Neural progenitor cell (in vitro differentiated cells): ENCODE data around the gene ODAD4. TPM values are rescaled to one million over a fixed set of nuclear protein-coding genes. Genes with fewer than 3 reads are reported as not detected.

ENCODE experiments used
- DNase-seq: peaks from one replicate; pipeline ENCODE4 v3.0.0-alpha.2; 2016; ENCODE audit warnings: low spot score
- H2AFZ ChIP-seq: fragments of 200-600 bp; sonication (generic); replicated peaks from 2 replicates; pipeline ENCODE4 v1.6.1; 2016; ENCODE audit warnings: antibody characterized with exemption
- H3F3A ChIP-seq: fragments of 200-600 bp; sonication (generic); 2 replicates; pipeline ENCODE4 v1.6.1; 2016; ENCODE audit warnings: antibody characterized with exemption, low read depth
- H3K27ac ChIP-seq: fragments of 200-600 bp; sonication (generic); 2 replicates; pipeline ENCODE4 v1.5.1; 2016; ENCODE audit warnings: mild to moderate bottlenecking
- H3K27me3 ChIP-seq: fragments of 200-600 bp; sonication (generic); 2 replicates; pipeline ENCODE4 v1.6.1; 2016; ENCODE audit warnings: mild to moderate bottlenecking, moderate library complexity
- H3K36me3 ChIP-seq: fragments of 200-600 bp; sonication (generic); 2 replicates; pipeline ENCODE4 v1.5.1; 2016
- H3K4me1 ChIP-seq: fragments of 200-600 bp; sonication (generic); 2 replicates; pipeline ENCODE4 v1.6.1; 2016; ENCODE audit warnings: mixed run types
- H3K4me2 ChIP-seq: fragments of 200-600 bp; sonication (generic); 2 replicates; pipeline ENCODE4 v1.6.1; 2016
- H3K4me3 ChIP-seq: fragments of 200-600 bp; sonication (generic); 2 replicates; pipeline ENCODE4 v1.5.1; 2016
- H3K79me2 ChIP-seq: fragments of 200-600 bp; sonication (generic); 2 replicates; pipeline ENCODE4 v1.6.1; 2016; ENCODE audit warnings: low read depth
- H3K9ac ChIP-seq: fragments of 200-600 bp; sonication (generic); 2 replicates; pipeline ENCODE4 v1.6.1; 2016
- H3K9me3 ChIP-seq: fragments of 200-600 bp; sonication (generic); 2 replicates; pipeline ENCODE4 v1.5.1; 2016; ENCODE audit warnings: low read depth
- H4K20me1 ChIP-seq: fragments of 200-600 bp; sonication (generic); 2 replicates; pipeline ENCODE4 v1.6.1; 2016; ENCODE audit warnings: low read depth
- H3K27ac Mint-ChIP-seq: 3 replicates; pipeline ENCODE4 v1.8.0; 2021; ENCODE audit warnings: mixed read lengths
- H3K27me3 Mint-ChIP-seq: 2 replicates; pipeline ENCODE4 v1.8.0; 2022; ENCODE audit warnings: low read depth, mild to moderate bottlenecking, inconsistent platforms, moderate library complexity, mixed read lengths; ENCODE audit not compliant: insufficient read depth
- H3K36me3 Mint-ChIP-seq: 3 replicates; pipeline ENCODE4 v1.8.0; 2021; ENCODE audit warnings: mixed read lengths
- H3K4me1 Mint-ChIP-seq: 3 replicates; pipeline ENCODE4 v1.8.0; 2021; ENCODE audit warnings: mixed read lengths
- H3K4me3 Mint-ChIP-seq: 3 replicates; pipeline ENCODE4 v1.8.0; 2021; ENCODE audit warnings: mild to moderate bottlenecking, moderate library complexity, mixed read lengths
- H3K9me3 Mint-ChIP-seq: 3 replicates; pipeline ENCODE4 v1.8.0; 2020; ENCODE audit warnings: mixed read lengths
- EZH2 ChIP-seq: fragments of 200-600 bp; sonication (generic); IDR thresholded peaks from 2 replicates; pipeline ENCODE4 v1.6.1; 2017; ENCODE audit warnings: antibody characterized with exemption, mild to moderate bottlenecking, moderate library complexity
- EZH2phosphoT487 ChIP-seq: fragments of 200-600 bp; sonication (generic); IDR thresholded peaks from 2 replicates; pipeline ENCODE4 v1.6.1; 2017; ENCODE audit warnings: antibody characterized with exemption
- total RNA-seq: library from RNA; depleted of rRNA; stranded (reverse); fragments of >200 nt; gene quantifications from 2 replicates; pipeline ENCODE4 v1.2.3, GENCODE V29; 2015; ENCODE audit warnings: low replicate concordance
- TF ChIP-seq, protein P1 (sequence below): fragments of 200-600 bp; sonication (generic); IDR thresholded peaks from 2 replicates; pipeline ENCODE4 v1.5.1; 2017; ENCODE audit warnings: antibody characterized with exemption, mild to moderate bottlenecking

Gene ODAD4
- total RNA-seq, 1 donor from 2014 or later, result 4.1 TPM

DNA sequence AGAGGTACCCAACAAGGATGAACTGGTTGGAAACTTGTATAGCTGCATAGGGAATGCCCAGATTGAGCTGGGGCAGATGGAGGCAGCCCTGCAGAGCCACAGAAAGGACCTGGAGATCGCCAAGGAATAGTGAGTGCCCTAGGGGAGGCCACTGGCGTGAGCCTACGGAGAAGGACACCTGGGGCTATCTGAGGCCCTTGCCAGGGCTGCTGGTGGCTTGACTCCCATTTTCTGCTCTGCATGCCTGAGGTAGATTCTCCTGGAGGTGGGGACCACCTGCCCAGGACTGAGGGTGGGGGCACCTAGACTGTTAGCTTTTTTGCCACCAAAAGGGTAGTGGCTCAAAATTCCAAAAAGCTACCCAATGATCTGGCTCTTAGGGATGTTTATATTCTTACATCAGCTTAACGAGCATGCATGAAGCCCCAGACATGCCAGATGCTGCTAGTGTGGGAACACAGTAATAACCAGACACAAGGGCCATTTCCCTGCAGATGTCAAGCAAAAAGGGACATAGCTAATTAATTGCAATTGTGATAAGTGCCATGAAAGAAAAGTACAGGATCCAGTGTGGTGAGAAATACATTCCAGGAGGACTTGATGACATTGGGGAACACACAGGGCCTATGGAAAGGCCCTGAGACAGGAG, 8.8 kb downstream of the ODAD4 start:
- no peaks in the 10 kb centered on the region for H3K4me1 ChIP-seq
- Mint-ChIP-seq H3K9me3 (no peaks in the 10 kb centered on the region), H3K4me1 (peaks cover 8% of the 10 kb centered on the region), H3K27ac (no peak overlapping the region), H3K36me3 (peaks cover 8% of the 10 kb centered on the region), H3K4me3 (no peak overlapping the region), H3K27me3 (no peaks in the 10 kb centered on the region)
- no peaks in the 10 kb centered on the region for H3K9me3 ChIP-seq
- no peaks in the 10 kb centered on the region for H4K20me1 ChIP-seq
- no peaks in the 10 kb centered on the region for H3K27me3 ChIP-seq
- H3K79me2 ChIP-seq, result no peaks in the 10 kb centered on the region
- no peak overlapping the region for H3K9ac ChIP-seq
- no peaks in the 10 kb centered on the region for H3F3A ChIP-seq
- TF ChIP-seq EZH2phosphoT487 (no peak), EZH2 (no peak)
- TF ChIP-seq, protein P1, sequence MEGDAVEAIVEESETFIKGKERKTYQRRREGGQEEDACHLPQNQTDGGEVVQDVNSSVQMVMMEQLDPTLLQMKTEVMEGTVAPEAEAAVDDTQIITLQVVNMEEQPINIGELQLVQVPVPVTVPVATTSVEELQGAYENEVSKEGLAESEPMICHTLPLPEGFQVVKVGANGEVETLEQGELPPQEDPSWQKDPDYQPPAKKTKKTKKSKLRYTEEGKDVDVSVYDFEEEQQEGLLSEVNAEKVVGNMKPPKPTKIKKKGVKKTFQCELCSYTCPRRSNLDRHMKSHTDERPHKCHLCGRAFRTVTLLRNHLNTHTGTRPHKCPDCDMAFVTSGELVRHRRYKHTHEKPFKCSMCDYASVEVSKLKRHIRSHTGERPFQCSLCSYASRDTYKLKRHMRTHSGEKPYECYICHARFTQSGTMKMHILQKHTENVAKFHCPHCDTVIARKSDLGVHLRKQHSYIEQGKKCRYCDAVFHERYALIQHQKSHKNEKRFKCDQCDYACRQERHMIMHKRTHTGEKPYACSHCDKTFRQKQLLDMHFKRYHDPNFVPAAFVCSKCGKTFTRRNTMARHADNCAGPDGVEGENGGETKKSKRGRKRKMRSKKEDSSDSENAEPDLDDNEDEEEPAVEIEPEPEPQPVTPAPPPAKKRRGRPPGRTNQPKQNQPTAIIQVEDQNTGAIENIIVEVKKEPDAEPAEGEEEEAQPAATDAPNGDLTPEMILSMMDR, result no peak
- DNase-seq, result no peak
- H3K4me3 ChIP-seq, result no peak overlapping the region
- H3K27ac ChIP-seq, result no peak overlapping the region
- no peak overlapping the region for H3K4me2 ChIP-seq
- no peak overlapping the region for H2AFZ ChIP-seq
- H3K36me3 ChIP-seq, result no peaks in the 10 kb centered on the region

DNA sequence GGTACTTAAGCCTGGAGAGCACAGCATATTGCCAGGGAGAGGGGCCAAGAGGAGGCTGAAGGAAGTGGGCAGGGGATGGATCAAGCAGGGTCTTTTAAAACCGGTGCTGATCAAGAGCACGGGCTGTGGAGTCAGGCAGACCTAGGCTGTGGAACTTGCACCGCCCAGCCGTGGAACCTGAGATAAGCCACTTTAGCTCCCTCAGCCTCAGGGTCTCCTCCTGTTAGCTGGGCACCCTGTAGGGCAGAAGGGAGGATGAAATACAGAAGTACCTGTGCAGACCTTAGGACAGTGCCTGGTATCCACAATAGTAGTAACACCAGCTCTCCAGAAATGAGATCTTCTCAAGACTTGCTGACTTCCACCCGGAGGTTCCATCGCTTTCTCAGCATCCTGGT, 9.3 kb downstream of the ODAD4 start:
- Mint-ChIP-seq H3K9me3 (no peaks in the 10 kb centered on the region), H3K4me3 (no peak overlapping the region), H3K27ac (no peak overlapping the region)

DNA sequence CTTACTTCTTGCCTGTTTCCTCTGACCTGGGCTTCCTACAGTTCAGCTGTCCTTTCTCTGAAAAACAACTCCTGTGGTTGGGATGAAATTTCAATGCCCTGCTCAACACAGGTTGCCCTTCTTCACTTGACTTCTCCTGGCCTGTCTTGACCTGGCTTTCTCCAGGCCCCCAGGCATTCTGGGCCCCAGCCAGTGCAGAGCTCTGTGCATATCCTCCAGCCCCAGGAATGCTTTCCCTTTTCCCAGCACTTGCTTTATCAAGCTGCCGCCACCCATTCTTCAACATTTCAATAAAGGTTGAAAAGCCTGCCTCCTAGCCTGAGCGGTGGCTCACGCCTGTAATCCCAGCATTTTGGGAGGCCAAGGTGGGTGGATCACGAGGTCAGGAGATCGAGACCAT, 10.8 kb downstream of the ODAD4 start:
- Mint-ChIP-seq H3K9me3 (no peaks in the 10 kb centered on the region), H3K4me1 (peaks cover 8% of the 10 kb centered on the region), H3K27me3 (no peaks in the 10 kb centered on the region), H3K27ac (no peak overlapping the region), H3K4me3 (peak overlapping the region; percentile 19), H3K36me3 (peaks cover 3% of the 10 kb centered on the region)
- H3K4me3 ChIP-seq, result no peak overlapping the region
- no peak overlapping the region for H3K4me2 ChIP-seq
- no peaks in the 10 kb centered on the region for H4K20me1 ChIP-seq
- H3K27me3 ChIP-seq, result no peaks in the 10 kb centered on the region
- no peak for DNase-seq
- no peaks in the 10 kb centered on the region for H3K79me2 ChIP-seq
- no peaks in the 10 kb centered on the region for H3K36me3 ChIP-seq
- no peaks in the 10 kb centered on the region for H3F3A ChIP-seq
- TF ChIP-seq, protein P1, result no peak
- TF ChIP-seq EZH2, result no peak
- no peak for TF ChIP-seq EZH2phosphoT487
- no peaks in the 10 kb centered on the region for H3K4me1 ChIP-seq
- H3K9ac ChIP-seq, result no peak overlapping the region
- H3K9me3 ChIP-seq, result no peaks in the 10 kb centered on the region
- no peak overlapping the region for H3K27ac ChIP-seq
- H2AFZ ChIP-seq, result no peak overlapping the region

More for the DNA sequence above, 9.3 kb downstream of the ODAD4 start:
- Histone ChIP-seq H3K27ac (no peak overlapping the region), H3K9ac (no peak overlapping the region), H3K27me3 (no peaks in the 10 kb centered on the region), H4K20me1 (no peaks in the 10 kb centered on the region), H3K4me2 (no peak overlapping the region), H3K36me3 (no peaks in the 10 kb centered on the region), H3K4me3 (no peak overlapping the region), H3K79me2 (no peaks in the 10 kb centered on the region), H2AFZ (no peak overlapping the region), H3K9me3 (no peaks in the 10 kb centered on the region), H3K4me1 (no peaks in the 10 kb centered on the region), H3F3A (no peaks in the 10 kb centered on the region)
- DNase-seq, result no peak
- H3K4me1 Mint-ChIP-seq, result peaks cover 8% of the 10 kb centered on the region
- peaks cover 6% of the 10 kb centered on the region for H3K36me3 Mint-ChIP-seq
- no peaks in the 10 kb centered on the region for H3K27me3 Mint-ChIP-seq
- TF ChIP-seq, protein P1, result no peak
- TF ChIP-seq EZH2, result no peak
- TF ChIP-seq EZH2phosphoT487, result no peak
